Superior temporal gyrus (tissue), 1 donor: ENCODE measurements around the gene TMEM209.
"Not testable (repeated sequence)": the region's sequence is repeated elsewhere in the genome, so short reads cannot be mapped to it uniquely, and the experiment has no call there.

ENCODE experiments used
- DNase-seq: peaks from one replicate; pipeline ENCODE4 v3.0.0-alpha.2; 2016; ENCODE audit errors: extremely low spot score

TMEM209 gene

DNA sequence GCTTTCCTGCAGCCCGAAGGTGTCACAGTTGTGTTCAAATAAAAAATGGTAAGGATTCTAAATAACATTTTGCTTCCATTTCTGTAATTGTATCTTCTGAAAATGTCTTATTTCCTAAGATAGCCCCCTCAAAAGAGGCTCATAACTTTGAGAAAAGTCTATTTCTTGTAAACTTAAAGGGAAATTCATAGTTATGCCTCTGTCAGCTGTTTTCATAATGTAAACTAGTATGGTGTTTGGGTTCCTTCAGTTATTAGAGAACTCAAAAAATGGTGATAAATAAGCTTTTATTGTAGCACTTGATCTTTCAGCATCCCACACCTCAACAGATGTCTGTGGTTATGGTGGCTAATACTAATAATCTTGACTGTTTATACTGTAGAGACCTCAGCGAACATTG lies 77.8 kb downstream of the TMEM209 start:
- no peak for DNase-seq

GRCh38 chr7:130126840-130127239 lies 78.4 kb downstream of the TMEM209 start:
- DNase-seq: not testable (repeated sequence)

GRCh38 chr7:130124711-130125110 lies 80.5 kb downstream of the TMEM209 start:
- no peak for DNase-seq

DNA sequence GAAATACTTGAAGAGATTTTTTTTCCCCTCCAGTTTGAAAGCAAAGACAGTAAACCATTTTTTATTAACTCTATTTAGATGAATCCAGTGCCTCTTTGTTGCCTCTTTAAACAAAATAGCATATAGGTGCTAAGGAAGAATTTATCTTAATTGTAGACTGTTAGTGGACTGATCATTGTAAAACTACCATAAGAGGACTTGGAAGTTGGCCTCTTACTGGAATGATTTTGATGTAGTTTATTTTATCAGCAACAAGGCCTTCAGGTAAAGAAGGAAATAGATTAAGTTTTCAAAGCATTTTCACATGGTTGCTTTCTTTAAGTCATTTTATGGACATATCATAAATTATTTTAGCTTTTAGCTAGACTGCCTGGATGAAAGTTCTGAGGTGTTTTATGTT lies 81.7 kb downstream of the TMEM209 start:
- no peak for DNase-seq

GRCh38 chr7:130118801-130119200 lies 86.4 kb downstream of the TMEM209 start:
- no peak for DNase-seq

DNA sequence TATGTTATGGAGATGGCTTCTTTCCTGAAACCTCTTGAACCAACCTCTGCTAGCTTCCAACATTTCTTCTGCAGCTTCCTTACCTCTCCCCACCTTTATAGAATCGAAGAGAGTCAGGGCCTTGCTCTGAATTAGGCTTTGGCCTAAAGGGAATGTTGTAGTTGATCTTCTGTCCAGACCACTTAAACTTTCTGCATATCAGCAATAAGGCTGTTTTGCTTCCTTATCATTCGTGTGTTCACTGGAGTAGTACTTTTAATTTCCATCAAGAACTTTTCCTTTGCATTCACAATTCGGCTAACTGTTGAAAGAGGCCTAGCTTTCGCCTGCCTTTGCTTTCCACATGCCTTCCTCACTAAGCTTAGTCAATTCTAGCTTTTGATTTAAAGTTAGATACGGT lies 86.9 kb downstream of the TMEM209 start:
- DNase-seq: no peak

- no peak for DNase-seq
Measured at GRCh38 chr7:130114776-130115175, 90.4 kb downstream of the TMEM209 start.
